Measurements from ENCODE around the gene LRRC4C. TPM values are rescaled to one million over a fixed set of nuclear protein-coding genes. Genes with fewer than 3 reads are reported as not detected.

The LRRC4C gene
- total RNA-seq, 1 experiment from 2014 or later = 0.06 TPM

DNA sequence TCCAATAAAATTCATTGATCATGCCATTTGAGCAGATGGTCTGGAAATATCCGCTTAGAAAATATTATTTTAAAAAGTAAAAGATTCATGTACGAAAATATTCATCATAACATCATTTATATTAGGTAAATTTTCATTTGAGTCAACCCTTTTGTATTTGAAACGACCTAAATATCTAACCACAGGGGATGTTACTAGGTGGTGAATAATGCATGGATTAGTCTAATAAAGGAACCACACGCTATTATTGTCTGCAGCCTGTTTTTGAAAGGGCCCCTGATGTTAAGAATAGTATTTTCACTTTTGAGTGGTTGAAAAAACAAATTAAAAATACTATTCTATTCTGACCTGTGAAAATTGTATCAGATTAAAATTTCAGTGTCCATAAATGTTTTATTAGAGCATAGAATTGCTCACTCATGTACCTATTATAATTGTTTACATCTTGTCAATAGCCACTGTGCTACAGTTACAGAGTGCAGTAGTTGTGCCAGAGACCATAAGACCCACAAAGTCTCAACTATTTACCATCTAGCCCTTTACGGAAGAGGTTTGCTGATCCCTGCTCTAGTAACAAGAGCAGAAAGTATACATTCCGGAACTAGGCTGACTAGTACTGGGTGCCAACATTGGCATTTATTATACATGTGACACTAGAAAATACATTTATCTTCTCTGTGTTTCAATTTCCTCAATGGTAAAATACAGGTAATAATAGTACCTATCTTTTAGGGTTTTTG, 176.1 kb downstream of the LRRC4C start:
- Histone ChIP-seq H3K9me3 (replicated peaks) (no peaks in the 10 kb centered on the region), H3K27ac (no peak overlapping the region), H3K27me3 (0 out of 2 replicates have a peak, but pooled peaks cover 5% of the 10 kb centered on the region), H3K4me1 (no peaks in the 10 kb centered on the region), H3K36me3 (no peaks in the 10 kb centered on the region), H3K4me3 (no peak overlapping the region)
- no peak for DNase-seq

DNA sequence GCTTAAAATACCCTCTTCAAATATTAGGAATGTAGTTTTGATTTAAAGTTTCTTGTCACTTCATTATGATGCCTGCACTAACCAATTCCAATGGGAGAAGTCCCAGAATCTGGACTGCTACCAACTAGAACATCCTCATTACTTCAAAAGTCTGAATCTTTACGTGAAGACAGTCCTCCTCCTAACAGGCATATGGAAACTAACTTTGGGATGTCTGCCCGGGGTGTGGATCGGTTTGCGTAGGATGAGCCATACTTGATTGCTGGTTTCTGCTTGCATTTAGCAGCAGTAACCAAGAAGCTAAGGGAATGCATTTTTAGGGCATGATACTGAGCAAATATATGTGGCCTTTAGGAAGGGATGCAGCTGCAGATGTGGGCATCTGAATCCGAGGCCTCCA, 177.1 kb downstream of the LRRC4C start:
- 0 out of 2 replicates have a peak, but pooled peaks cover 5% of the 10 kb centered on the region for H3K27me3 ChIP-seq
- no peaks in the 10 kb centered on the region for H3K9me3 ChIP-seq (replicated peaks)
- H3K4me3 ChIP-seq = no peak overlapping the region
- H3K27ac ChIP-seq = no peak overlapping the region
- H3K36me3 ChIP-seq = no peaks in the 10 kb centered on the region
- no peaks in the 10 kb centered on the region for H3K4me1 ChIP-seq
- DNase-seq = no peak

DNA sequence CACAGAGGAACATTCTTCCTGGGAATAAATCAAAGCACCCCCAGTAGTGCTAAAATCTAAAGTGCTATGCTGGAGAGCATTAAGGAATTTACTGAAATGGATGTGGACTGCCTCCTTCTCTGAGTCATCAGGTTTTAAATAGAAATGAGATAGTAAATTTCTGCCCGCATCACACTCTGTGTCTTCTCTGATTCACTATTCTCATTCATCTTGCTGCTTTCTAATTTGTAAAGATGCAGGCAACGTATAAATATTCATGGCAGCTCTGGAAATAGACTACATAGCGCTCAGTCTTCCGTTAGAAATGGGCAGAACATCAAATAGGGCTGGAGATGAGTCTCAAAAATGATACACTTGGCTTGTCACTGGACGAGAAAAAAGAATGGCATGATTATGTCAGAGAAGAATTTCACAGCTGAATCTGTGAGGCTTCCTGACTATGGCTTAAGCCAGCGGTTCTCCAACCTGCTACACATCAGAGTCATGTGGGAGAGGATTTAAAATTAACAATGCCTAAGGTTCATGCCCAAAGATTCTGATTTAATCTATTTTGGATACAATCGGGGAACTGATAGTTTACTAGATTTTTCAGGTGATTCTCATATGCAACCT, 178.2 kb downstream of the LRRC4C start:
- no peak overlapping the region for H3K27ac ChIP-seq

DNA sequence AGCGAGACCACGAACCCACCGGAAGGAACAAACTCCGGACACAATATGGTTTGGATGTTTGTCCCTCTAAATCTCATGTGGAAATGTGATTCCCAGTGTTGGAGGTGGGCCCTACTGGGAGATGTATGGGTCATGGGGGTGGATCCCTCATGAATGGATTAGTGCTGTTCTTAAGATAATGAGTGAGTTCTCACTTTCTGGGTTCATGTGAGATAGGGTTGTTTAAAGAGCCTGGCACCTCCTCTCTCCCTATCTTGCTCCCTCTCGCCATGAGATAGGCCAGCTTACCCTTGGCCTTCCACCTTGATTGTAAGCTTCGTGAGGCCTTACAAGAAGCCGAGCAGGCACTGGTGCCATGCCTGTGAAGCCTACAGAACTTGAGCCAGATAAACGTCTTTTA, 184.6 kb downstream of the LRRC4C start:
- Histone ChIP-seq H3K4me1 (no peaks in the 10 kb centered on the region), H3K4me3 (no peak overlapping the region), H3K27me3 (no peaks in the 10 kb centered on the region), H3K36me3 (no peaks in the 10 kb centered on the region), H3K27ac (no peak overlapping the region), H3K9me3 (replicated peaks) (no peaks in the 10 kb centered on the region)
- DNase-seq = no peak

More for the DNA sequence above, 178.2 kb downstream of the LRRC4C start:
- H3K36me3 ChIP-seq = no peaks in the 10 kb centered on the region
- 0 out of 2 replicates have a peak, but pooled peaks cover 5% of the 10 kb centered on the region for H3K27me3 ChIP-seq
- H3K4me1 ChIP-seq = no peaks in the 10 kb centered on the region
- no peak for DNase-seq
- H3K9me3 ChIP-seq (replicated peaks) = no peaks in the 10 kb centered on the region
- H3K4me3 ChIP-seq = no peak overlapping the region

DNA sequence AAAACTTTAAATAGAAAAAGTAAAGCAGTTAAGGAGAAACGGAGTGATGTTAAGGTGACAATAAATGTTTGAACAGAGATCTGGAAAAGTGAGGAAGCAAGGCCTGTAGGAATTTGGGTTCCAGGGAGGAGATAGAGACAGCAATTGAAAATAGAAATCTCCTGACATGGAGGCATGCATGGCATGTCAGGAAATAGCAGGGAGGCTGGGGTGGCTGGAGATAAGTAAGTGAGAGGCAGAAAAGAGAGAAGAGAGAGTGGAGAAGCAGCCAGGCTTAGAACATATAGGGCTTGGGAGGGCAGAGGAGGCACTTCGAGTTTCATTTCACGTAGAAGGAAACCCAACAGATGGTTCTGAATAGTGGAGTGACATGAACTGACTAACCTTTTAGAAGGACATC, 185.5 kb downstream of the LRRC4C start:
- no peak for DNase-seq
- Histone ChIP-seq H3K27me3 (no peaks in the 10 kb centered on the region), H3K27ac (no peak overlapping the region), H3K9me3 (replicated peaks) (no peaks in the 10 kb centered on the region), H3K36me3 (no peaks in the 10 kb centered on the region), H3K4me3 (no peak overlapping the region), H3K4me1 (no peaks in the 10 kb centered on the region)

DNA sequence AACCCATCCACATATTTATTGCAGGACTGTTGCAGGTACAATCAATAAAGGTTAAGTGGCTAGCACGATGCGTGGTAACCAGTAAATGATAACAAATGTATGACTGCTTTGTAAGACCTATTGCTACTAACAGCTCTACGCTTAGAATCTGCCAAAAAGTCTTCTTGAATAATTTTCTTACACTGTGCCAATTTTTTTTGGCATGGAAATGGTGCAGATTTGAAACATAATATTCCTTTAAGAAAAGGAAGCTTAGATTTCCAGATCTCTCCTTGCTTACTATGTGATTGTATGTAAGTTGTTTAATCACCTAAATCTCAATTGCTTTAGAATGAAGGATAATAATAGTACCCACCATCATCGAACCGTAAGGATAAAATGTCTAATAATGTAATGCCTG, 192.0 kb downstream of the LRRC4C start:
- no peaks in the 10 kb centered on the region; the same call in 1 of the 2 replicates for H3K27me3 ChIP-seq
- no peaks in the 10 kb centered on the region for H3K36me3 ChIP-seq
- H3K9me3 ChIP-seq (replicated peaks) = no peaks in the 10 kb centered on the region
- H3K4me3 ChIP-seq = no peak overlapping the region
- DNase-seq = no peak
- no peak overlapping the region for H3K27ac ChIP-seq
- no peaks in the 10 kb centered on the region for H3K4me1 ChIP-seq

DNA sequence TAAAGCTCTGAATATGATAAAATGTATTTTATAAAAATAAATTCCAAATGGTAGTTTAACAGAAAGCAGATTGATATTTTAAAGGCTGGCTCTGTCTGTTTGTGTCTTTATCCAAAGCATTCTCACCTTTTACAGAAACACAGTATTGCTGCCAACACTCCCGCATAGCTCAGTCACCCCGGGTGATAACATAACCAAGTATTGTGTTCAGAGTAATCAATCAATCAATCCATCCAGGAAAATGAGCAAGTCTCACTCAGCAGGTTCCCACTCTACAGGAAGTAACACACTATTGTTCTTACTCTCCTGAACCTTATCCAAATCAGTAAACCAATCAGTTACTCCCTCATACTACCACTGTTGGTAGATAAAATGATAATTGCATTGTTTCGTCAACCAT, 203.4 kb downstream of the LRRC4C start:
- H3K27me3 ChIP-seq = no peaks in the 10 kb centered on the region; the same call in 1 of the 2 replicates
- H3K4me1 ChIP-seq = no peaks in the 10 kb centered on the region
- H3K4me3 ChIP-seq = no peak overlapping the region
- no peak for DNase-seq
- no peak overlapping the region for H3K27ac ChIP-seq
- no peaks in the 10 kb centered on the region for H3K9me3 ChIP-seq (replicated peaks)
- no peaks in the 10 kb centered on the region for H3K36me3 ChIP-seq

DNA sequence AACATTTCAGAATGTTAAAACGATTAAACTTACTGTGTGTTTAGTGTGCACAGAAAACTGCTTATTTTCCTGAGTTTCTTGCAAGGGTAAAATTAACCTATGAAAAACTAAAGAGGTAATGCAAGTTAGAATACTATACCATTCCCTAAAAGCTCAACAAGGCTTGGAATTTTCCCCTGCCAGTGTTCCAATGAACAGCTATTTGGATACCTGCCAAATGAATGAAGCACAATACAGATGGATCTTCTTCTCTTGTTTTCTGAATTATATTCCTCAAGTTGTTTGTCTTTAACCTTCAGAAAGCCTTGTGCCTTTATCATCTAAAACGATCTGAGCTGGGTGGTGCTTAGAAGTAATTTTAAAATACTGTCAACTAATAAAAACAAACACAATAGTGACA, 204.5 kb downstream of the LRRC4C start:
- Histone ChIP-seq H3K27me3 (peaks cover 6% of the 10 kb centered on the region; the same call in 1 of the 2 replicates), H3K4me3 (no peak overlapping the region), H3K4me1 (no peaks in the 10 kb centered on the region), H3K9me3 (replicated peaks) (no peaks in the 10 kb centered on the region), H3K36me3 (no peaks in the 10 kb centered on the region), H3K27ac (no peak overlapping the region)
- DNase-seq = no peak

DNA sequence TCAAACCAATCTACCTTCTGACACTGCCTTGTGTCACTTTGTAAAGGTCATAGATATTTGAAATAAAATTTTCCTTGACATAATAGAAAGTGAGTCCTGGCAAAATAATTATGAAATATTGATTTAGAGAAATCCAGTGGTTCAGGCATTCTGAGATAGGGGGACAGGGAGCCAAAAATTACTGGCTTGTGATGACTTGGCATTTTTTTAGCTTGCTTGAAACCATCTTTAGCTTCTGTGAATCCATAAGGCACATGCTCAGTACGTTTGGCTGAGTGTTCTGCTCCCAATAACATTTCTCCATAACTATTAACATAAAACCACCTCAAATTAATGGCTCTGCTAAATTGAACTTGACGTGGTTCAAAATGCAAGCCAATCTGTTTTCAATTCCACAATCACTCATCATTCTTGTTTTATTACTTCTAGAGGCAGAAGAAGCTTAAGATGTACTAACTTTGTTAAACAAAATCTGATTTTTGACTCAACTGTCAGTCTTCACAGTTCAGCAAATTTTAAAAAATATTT, 209.0 kb downstream of the LRRC4C start:
- H3K9me3 ChIP-seq (replicated peaks) = no peaks in the 10 kb centered on the region
- DNase-seq = no peak
- H3K4me1 ChIP-seq = no peaks in the 10 kb centered on the region
- H3K27me3 ChIP-seq = 0 out of 2 replicates have a peak, but pooled peaks cover 6% of the 10 kb centered on the region
- H3K27ac ChIP-seq = no peak overlapping the region
- H3K36me3 ChIP-seq = no peaks in the 10 kb centered on the region
- H3K4me3 ChIP-seq = no peak overlapping the region

DNA sequence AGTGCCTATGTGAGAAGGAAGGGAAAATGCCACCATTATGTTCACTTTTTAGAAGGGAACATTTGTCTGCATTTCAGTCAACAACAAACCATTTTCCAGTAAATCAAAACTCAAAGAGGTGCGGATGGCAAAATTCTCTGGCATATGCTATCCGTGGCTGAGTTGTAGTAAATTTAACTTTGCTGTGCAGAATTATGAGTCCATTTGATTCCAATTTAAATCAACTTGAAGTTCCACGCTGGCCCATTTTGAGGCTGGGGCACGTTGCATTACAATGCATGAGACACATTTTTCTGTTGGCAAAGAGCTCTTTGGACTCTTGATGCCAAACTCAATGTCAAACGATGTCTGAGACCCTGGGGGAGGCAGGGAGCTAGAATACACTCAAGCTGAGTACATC, 211.8 kb downstream of the LRRC4C start:
- no peaks in the 10 kb centered on the region for H3K9me3 ChIP-seq (replicated peaks)
- no peaks in the 10 kb centered on the region for H3K36me3 ChIP-seq
- no peak overlapping the region for H3K4me3 ChIP-seq
- no peak overlapping the region for H3K27ac ChIP-seq
- no peak for DNase-seq
- 0 out of 2 replicates have a peak, but pooled peaks cover 6% of the 10 kb centered on the region for H3K27me3 ChIP-seq
- no peaks in the 10 kb centered on the region for H3K4me1 ChIP-seq

DNA sequence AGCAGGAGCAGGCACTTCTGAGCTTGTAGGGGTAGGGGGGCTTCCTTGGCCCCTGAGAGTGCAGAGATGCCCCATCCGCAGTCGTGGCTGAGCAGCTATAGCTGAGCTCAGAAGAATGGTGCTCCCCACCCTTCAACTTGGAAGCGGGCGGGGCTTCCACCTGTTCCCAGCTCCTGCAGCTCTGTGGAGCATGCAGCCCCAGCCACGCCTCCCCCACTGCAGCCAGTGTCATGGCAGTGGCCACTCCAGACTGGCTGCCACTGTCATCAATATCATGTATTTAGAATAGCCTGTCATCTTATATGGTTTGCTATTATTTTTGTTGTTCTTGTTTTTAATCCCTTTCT, 213.1 kb downstream of the LRRC4C start:
- no peak overlapping the region for H3K4me3 ChIP-seq
- H3K9me3 ChIP-seq (replicated peaks) = no peaks in the 10 kb centered on the region
- H3K36me3 ChIP-seq = no peaks in the 10 kb centered on the region
- no peak overlapping the region for H3K27ac ChIP-seq
- no peaks in the 10 kb centered on the region for H3K4me1 ChIP-seq
- DNase-seq = no peak
- H3K27me3 ChIP-seq = 0 out of 2 replicates have a peak, but pooled peaks cover 6% of the 10 kb centered on the region

DNA sequence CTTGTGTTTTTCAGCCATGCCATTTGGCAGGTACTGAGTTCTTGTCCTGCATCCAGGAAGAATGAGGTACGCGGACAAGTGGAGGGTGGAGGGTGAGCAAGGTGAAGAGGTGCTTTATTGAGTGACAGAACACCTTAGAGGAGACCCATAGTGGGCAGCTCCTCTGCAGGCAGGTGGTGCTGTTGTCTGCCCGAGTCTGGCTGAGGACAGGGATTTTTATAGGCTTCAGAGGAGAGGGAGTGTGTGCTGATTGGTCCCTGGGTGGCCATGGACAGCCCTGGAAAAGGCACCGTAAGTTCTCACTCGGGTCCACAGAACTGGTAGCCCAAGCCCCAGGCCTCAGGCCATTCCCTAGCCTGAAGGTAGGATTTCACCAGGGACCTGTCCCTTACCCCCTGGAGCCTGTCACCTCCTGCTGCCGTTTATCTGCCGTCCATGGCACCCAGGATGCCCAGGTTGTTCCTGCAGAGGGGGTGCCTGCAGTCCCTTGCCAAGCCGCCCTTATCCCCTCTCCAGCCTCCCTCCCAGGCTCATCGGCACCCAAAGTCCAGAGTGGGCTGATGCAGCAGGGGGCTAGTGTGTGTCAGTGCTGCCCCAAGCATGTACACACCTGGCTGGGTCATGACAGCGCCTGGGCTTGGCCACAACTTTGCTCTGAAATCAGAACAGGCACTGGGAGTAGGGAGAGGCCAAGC, 213.6 kb downstream of the LRRC4C start:
- Histone ChIP-seq H3K36me3 (no peaks in the 10 kb centered on the region), H3K9me3 (replicated peaks) (no peaks in the 10 kb centered on the region), H3K4me1 (no peaks in the 10 kb centered on the region), H3K27me3 (0 out of 2 replicates have a peak, but pooled peaks cover 6% of the 10 kb centered on the region), H3K4me3 (no peak overlapping the region), H3K27ac (no peak overlapping the region)
- DNase-seq = no peak

DNA sequence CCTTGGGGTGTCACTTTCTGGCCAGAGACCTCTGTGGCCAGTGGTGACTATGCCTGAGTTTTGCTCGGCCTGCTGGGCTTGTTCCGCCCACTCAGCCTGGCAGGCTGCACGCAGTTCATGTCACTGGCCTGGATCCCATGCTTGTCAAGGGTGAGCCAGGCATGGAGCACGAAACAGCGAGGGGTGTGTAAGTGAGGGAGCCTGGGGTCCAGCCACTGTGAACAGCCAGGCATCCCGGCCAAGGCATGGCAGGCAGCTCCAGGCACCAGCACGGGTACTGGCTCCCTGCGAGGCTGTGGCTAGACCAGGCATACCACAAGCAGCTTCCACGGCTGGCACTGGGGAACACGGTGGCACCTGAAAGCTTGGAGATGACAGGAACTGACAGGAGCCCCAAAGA, 214.3 kb downstream of the LRRC4C start:
- H3K27me3 ChIP-seq = 0 out of 2 replicates have a peak, but pooled peaks cover under 1% of the 10 kb centered on the region
- DNase-seq = no peak

DNA sequence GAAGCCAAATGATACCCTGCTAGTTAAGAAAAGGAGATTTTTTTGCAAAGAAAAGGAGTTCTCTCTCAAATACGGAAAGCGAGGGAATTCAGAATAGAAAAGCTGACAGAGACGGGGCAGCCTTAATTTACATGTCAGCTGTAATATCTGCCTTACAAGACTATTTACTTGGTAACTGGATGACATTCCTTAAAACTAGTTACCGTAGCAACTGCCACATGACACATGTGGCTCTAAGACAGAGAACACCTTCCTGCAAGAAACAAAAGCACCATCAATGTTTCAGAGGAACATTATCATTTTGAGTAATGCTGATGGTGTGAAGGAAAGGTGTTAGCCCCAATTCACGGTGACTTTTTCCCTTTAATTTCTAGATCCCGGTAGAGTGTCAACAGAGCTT, 222.1 kb downstream of the LRRC4C start:
- Histone ChIP-seq H3K9me3 (replicated peaks) (no peaks in the 10 kb centered on the region), H3K27ac (no peak overlapping the region), H3K4me1 (no peaks in the 10 kb centered on the region)

More for the DNA sequence above, 214.3 kb downstream of the LRRC4C start:
- Histone ChIP-seq H3K36me3 (no peaks in the 10 kb centered on the region), H3K4me3 (no peak overlapping the region), H3K9me3 (replicated peaks) (no peaks in the 10 kb centered on the region), H3K27ac (no peak overlapping the region), H3K4me1 (no peaks in the 10 kb centered on the region)

DNA sequence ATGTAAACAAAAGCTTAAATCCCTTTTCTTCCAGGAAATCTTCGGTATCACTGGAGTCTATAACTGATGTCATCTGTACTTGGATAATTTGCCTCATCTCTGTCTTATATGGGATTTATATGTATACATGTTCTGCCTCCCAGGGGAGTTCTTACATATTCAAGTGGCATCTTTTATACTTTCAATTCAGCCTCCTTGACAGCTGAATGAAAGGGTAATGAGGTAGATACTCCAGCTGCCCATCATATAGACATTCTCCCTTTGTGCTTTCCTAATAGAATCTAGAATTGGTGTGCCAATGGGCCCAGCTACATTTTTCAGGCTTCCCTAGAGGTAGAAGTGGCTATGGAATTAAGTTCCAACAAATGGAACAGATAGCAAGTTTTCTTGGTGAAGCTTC, 223.8 kb downstream of the LRRC4C start:
- H3K4me1 ChIP-seq = no peaks in the 10 kb centered on the region

More for the DNA sequence above, 222.1 kb downstream of the LRRC4C start:
- H3K36me3 ChIP-seq = no peaks in the 10 kb centered on the region
- no peak overlapping the region for H3K4me3 ChIP-seq
- peaks cover 7% of the 10 kb centered on the region; the same call in 1 of the 2 replicates for H3K27me3 ChIP-seq
- no peak for DNase-seq

More for the DNA sequence above, 223.8 kb downstream of the LRRC4C start:
- Histone ChIP-seq H3K27ac (no peak overlapping the region), H3K36me3 (no peaks in the 10 kb centered on the region), H3K27me3 (peaks cover 7% of the 10 kb centered on the region; the same call in 1 of the 2 replicates), H3K9me3 (replicated peaks) (no peaks in the 10 kb centered on the region), H3K4me3 (no peak overlapping the region)
- no peak for DNase-seq
